Gastroesophageal sphincter (tissue), 4 donors: ENCODE data around the gene LEFTY2. TPM values are rescaled to one million over a fixed set of nuclear protein-coding genes. Genes with fewer than 3 reads are reported as not detected.

Experiments
- ATAC-seq: fragments of 150-250 bp; one replicate; pipeline ENCODE4 v1.9.1; 2016; ENCODE audit warnings: mild to moderate bottlenecking, moderate library complexity
- H3K27ac ChIP-seq, 4 donors: fragments of 200-600 bp; sonication (generic) in 3 of 4; 1 replicate in 3 of 4; 2 replicates in 1 of 4; pipeline ENCODE4 v1.5.1; 2016 to 2019
- H3K27me3 ChIP-seq: fragments of 200-600 bp; sonication (generic); one replicate; pipeline ENCODE4 v1.5.1; 2019
- H3K36me3 ChIP-seq, 2 donors: fragments of 200-600 bp; sonication (generic); one replicate each; pipeline ENCODE4 v1.5.1; 2019; ENCODE audit warnings: control low read depth in 1 of 2
- H3K4me1 ChIP-seq, 3 donors: fragments of 200-600 bp; sonication (generic); 1 replicate in 2 of 3; 2 replicates in 1 of 3; pipeline ENCODE4 v1.5.1; 2016 to 2019; ENCODE audit warnings: control low read depth in 2 of 3
- H3K4me3 ChIP-seq, 2 donors: fragments of 200-600 bp; sonication (generic); one replicate each; pipeline ENCODE4 v1.5.1; 2019; ENCODE audit warnings: mild to moderate bottlenecking in 1 of 2, moderate library complexity in 1 of 2
- H3K9me3 ChIP-seq, 3 donors: fragments of 200-600 bp; sonication (generic); one replicate each; pipeline ENCODE4 v1.5.1; 2017 to 2019; ENCODE audit warnings: control low read depth in 2 of 3
- CTCF ChIP-seq, 4 experiments: fragments of 200-600 bp in 2 of 4; fragments of 450-650 bp in 2 of 4; sonication (generic) in 1 of 4; IDR thresholded peaks; one replicate each; pipeline ENCODE4 v1.5.1; 2017 to 2019; ENCODE audit warnings: antibody characterized with exemption in 4 of 4, mild to moderate bottlenecking in 2 of 4, moderate library complexity in 2 of 4
- EP300 ChIP-seq: sonication (generic); formaldehyde crosslinking; IDR thresholded peaks from one replicate; pipeline ENCODE4 v1.6.1; 2017; ENCODE audit warnings: antibody characterized with exemption, mild to moderate bottlenecking
- POLR2A ChIP-seq, 2 donors: fragments of 450-650 bp; IDR thresholded peaks; one replicate each; pipeline ENCODE4 v1.6.1; 2017; ENCODE audit warnings: antibody characterized with exemption in 2 of 2, mild to moderate bottlenecking in 2 of 2, moderate library complexity in 1 of 2
- POLR2AphosphoS5 ChIP-seq: sonication (generic); formaldehyde crosslinking; IDR thresholded peaks from one replicate; pipeline ENCODE4 v1.6.1; 2017; ENCODE audit warnings: antibody characterized with exemption
- WGBS, 2 donors: methylation state at CpG; one replicate each; pipeline ENCODE4 v1.1.5; 2018; ENCODE audit warnings: low coverage in 1 of 2; 5-methylcytosine and 5-hydroxymethylcytosine counted together
- total RNA-seq, 4 donors: library from RNA; depleted of rRNA; stranded (reverse); fragments of >200 nt; gene quantifications; one replicate each; pipeline ENCODE4 v1.1.0, GENCODE V29; 2016

LEFTY2 gene
- total RNA-seq, 4 donors from 2014 or later: 1.1 TPM; not detected in 3

GRCh38 chr1:225923692-225924555, 17.1 kb downstream of the LEFTY2 start, which contains the start of gene PYCR2:
PYCR2 (minus strand) TSS chr1:225924250; CDS start chr1:225924110, 140 bp downstream.
- Histone ChIP-seq H3K9me3 (no peaks in the 10 kb centered on the region), H3K4me1 (peaks cover 0 to 50% (median 23%) of the 10 kb centered on the region in 3 donors), H3K4me3 (peak within 1 kb of the TSS; percentile 95 to 98), H3K27ac (peak within 1 kb of the TSS; percentile 92 to 97 (median 96)), H3K36me3 (peaks cover 0 to 32% of the 10 kb centered on the region in 2 donors), H3K27me3 (no peaks in the 10 kb centered on the region)
- peak; percentile 99 for ATAC-seq
- TF ChIP-seq EP300 (no peak), POLR2A (IDR thresholded peaks at IDR 0.05) (peak; percentile 74 to 78), POLR2AphosphoS5 (peak; percentile 92), CTCF (IDR thresholded peaks at IDR 0.05) (peak in 1 of 4 experiments; percentile 10)
- WGBS, 2 donors: 0% methylated on average over 10 to 16 of the region's 80 CpGs

- no peak for ATAC-seq
- Histone ChIP-seq H3K27me3 (no peaks in the 10 kb centered on the region), H3K4me3 (peak overlapping the region; percentile 95 to 98), H3K36me3 (peaks cover 0 to 38% of the 10 kb centered on the region in 2 donors), H3K9me3 (no peaks in the 10 kb centered on the region), H3K27ac (peak overlapping the region; percentile 92 to 97 (median 96)), H3K4me1 (peaks cover 0 to 50% (median 23%) of the 10 kb centered on the region in 3 donors)
- 0% methylated on average over 1 to 3 of the region's 8 CpGs for WGBS, 2 donors
- no peak for TF ChIP-seq CTCF (IDR thresholded peaks at IDR 0.05)
- TF ChIP-seq POLR2AphosphoS5: no peak
- TF ChIP-seq POLR2A (IDR thresholded peaks at IDR 0.05): no peak
- no peak for TF ChIP-seq EP300
These were observed 17.7 kb downstream of the LEFTY2 start for GRCh38 chr1:225923381-225923691.

- Histone ChIP-seq H3K4me1 (peaks cover 0 to 50% (median 23%) of the 10 kb centered on the region in 3 donors), H3K9me3 (no peaks in the 10 kb centered on the region), H3K27ac (no peak overlapping the region), H3K27me3 (no peaks in the 10 kb centered on the region), H3K36me3 (peaks cover 0 to 51% of the 10 kb centered on the region in 2 donors), H3K4me3 (no peak overlapping the region)
- WGBS, 2 donors: 70% methylated on average over 4 of the region's 23 CpGs; no CpG with 5 or more reads in 1 of the 2 donors
- ATAC-seq: no peak
- no peak for TF ChIP-seq POLR2A (IDR thresholded peaks at IDR 0.05)
- no peak for TF ChIP-seq POLR2AphosphoS5
- TF ChIP-seq CTCF (IDR thresholded peaks at IDR 0.05): no peak
- no peak for TF ChIP-seq EP300
These were observed 19.0 kb downstream of the LEFTY2 start for GRCh38 chr1:225921734-225922709.

- WGBS, 2 donors: 36% methylated on average over 4 of the region's 5 CpGs; no CpG with 5 or more reads in 1 of the 2 donors
- Histone ChIP-seq H3K27ac (peak overlapping the region in 2 of 4 donors; percentile 22 to 25), H3K4me1 (peaks cover 0 to 47% (median 23%) of the 10 kb centered on the region in 3 donors), H3K36me3 (peaks cover 0 to 72% of the 10 kb centered on the region in 2 donors), H3K4me3 (no peak overlapping the region), H3K9me3 (no peaks in the 10 kb centered on the region), H3K27me3 (no peaks in the 10 kb centered on the region)
- no peak for TF ChIP-seq CTCF (IDR thresholded peaks at IDR 0.05)
- peak; percentile 33 for TF ChIP-seq POLR2AphosphoS5
- no peak for TF ChIP-seq EP300
- no peak for TF ChIP-seq POLR2A (IDR thresholded peaks at IDR 0.05)
- no peak for ATAC-seq
These were observed 21.1 kb downstream of the LEFTY2 start for GRCh38 chr1:225919906-225920305.
